ENCODE results near the gene PCDH9.

Gene PCDH9

GRCh38 chr13:66409542-66409941 is 820.6 kb downstream of the PCDH9 start:
- TF ChIP-seq CTCF (IDR thresholded peaks at IDR 0.05): no peak

- TF ChIP-seq CTCF (IDR thresholded peaks at IDR 0.05): no peak
Measured at GRCh38 chr13:66407128-66407527, 823.0 kb downstream of the PCDH9 start.

- TF ChIP-seq CTCF (IDR thresholded peaks at IDR 0.05): no peak
Measured at GRCh38 chr13:66405908-66406802, 824.0 kb downstream of the PCDH9 start.

GRCh38 chr13:66402546-66402945 is 827.6 kb downstream of the PCDH9 start:
- no peak for TF ChIP-seq CTCF (IDR thresholded peaks at IDR 0.05)

- no peak for TF ChIP-seq CTCF (IDR thresholded peaks at IDR 0.05)
Measured at GRCh38 chr13:66402066-66402465, 828.1 kb downstream of the PCDH9 start.

GRCh38 chr13:66400292-66400691 is 829.8 kb downstream of the PCDH9 start:
- TF ChIP-seq CTCF (IDR thresholded peaks at IDR 0.05): no peak

GRCh38 chr13:66399873-66400272 is 830.3 kb downstream of the PCDH9 start:
- TF ChIP-seq CTCF (IDR thresholded peaks at IDR 0.05): no peak

All from LNCAP (cell line).